ENCODE measurements around the gene AHNAK.
"Not testable (repeated sequence)": the region's sequence is repeated elsewhere in the genome, so short reads cannot be mapped to it uniquely, and the experiment has no call there.

Gene AHNAK

DNA sequence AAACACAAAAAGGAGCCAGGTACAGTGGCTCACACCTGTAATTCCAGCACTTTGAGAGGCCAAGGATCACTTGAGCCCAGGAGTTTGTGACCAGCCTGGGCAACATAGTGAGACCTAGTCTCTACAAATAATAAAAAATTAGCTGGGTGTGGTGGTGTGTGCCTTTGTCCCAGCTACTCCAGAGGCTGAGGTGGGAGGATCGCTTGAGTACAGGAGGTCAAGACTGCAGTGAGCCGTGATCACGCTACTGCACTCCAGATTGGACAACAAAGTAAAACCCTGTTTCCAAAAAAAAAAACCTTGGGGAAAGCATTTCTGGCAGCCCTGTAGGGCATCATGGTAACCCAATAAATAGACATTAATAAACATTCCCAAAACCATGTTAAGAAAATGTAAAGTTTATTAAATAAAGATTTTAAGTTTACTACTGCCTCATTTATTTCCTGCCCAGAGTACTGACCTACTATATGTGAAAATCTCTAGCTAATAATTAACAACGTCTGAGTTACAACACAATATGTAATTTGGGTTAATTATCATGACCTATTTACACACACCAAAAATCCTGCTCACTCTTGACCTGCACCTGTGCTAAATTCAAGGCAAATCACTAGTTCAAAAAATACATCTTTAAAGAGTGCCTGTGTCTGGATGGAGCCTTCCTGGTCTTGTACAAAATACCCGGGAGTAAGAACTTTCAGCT is 18.6 kb upstream of the AHNAK start:
- H3K4me3 ChIP-seq (ENCODE audit: insufficient read depth, low read length, poor library complexity, severe bottlenecking): no peak overlapping the region
- H3K4me2 ChIP-seq (ENCODE audit: low read depth, low read length, poor library complexity, severe bottlenecking): no peak overlapping the region
- peaks cover 12% of the 10 kb centered on the region; the same call in 1 of the 2 replicates for H4K20me1 ChIP-seq (ENCODE audit: low read depth, low read length)
- no peak overlapping the region for H3K9ac ChIP-seq (ENCODE audit: low read length)
- H3K27ac ChIP-seq (ENCODE audit: low read depth, low read length): no peak overlapping the region
- no peaks in the 10 kb centered on the region for H3K27me3 ChIP-seq (ENCODE audit: low read length)
- H3K9me2 ChIP-seq (replicated peaks; ENCODE audit: insufficient read depth, low read length): no peaks in the 10 kb centered on the region
- H3K9me3 ChIP-seq (ENCODE audit: insufficient read depth, low read length): no peaks in the 10 kb centered on the region
- peaks cover 4% of the 10 kb centered on the region; the same call in 1 of the 2 replicates for H3F3A ChIP-seq (ENCODE audit: insufficient read depth)
- peaks cover 22% of the 10 kb centered on the region; the same call in 1 of the 2 replicates for H3K36me3 ChIP-seq (ENCODE audit: low read length)
- TF ChIP-seq, protein P1, sequence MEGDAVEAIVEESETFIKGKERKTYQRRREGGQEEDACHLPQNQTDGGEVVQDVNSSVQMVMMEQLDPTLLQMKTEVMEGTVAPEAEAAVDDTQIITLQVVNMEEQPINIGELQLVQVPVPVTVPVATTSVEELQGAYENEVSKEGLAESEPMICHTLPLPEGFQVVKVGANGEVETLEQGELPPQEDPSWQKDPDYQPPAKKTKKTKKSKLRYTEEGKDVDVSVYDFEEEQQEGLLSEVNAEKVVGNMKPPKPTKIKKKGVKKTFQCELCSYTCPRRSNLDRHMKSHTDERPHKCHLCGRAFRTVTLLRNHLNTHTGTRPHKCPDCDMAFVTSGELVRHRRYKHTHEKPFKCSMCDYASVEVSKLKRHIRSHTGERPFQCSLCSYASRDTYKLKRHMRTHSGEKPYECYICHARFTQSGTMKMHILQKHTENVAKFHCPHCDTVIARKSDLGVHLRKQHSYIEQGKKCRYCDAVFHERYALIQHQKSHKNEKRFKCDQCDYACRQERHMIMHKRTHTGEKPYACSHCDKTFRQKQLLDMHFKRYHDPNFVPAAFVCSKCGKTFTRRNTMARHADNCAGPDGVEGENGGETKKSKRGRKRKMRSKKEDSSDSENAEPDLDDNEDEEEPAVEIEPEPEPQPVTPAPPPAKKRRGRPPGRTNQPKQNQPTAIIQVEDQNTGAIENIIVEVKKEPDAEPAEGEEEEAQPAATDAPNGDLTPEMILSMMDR (IDR thresholded peaks at IDR 0.05; ENCODE audit: insufficient read depth, low read length, poor library complexity, severe bottlenecking): no peak
- no peak for TF ChIP-seq EZH2phosphoT487 (conservative IDR thresholded peaks at IDR 0.05; ENCODE audit: low read length)
- no peak overlapping the region for H2AFZ ChIP-seq (ENCODE audit: low read depth, low read length, severe bottlenecking)
- peaks cover 35% of the 10 kb centered on the region for H3K79me2 ChIP-seq (ENCODE audit: insufficient read depth, low read length)

DNA sequence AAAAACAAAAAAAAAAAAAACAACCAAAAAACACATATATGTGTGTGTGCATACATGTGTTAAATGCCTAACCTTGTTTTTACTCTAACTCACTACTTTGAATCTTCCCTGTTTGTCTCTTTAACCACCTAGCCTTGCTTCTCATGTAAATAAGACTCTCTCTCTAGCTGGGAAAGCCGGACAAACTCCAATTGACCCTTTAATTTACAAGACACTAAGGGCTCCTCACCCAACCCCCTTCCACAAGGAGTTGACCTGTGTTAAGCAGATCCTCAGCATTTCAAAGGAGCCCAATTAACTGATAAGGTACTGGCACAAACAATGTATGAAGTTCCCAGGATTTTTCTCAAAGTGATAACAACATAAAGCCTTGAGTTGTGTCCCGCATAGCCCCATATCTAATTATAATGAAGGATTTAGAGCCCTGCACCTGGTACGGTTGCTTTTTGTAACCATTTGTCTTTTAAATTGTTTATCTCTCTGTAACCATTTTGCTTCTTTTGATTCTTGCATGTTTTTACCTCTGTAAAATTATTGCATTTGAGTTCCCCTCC is 15.1 kb upstream of the AHNAK start:
- Histone ChIP-seq H3K79me2 (ENCODE audit: insufficient read depth, low read length) (peaks cover 16% of the 10 kb centered on the region; the same call in 1 of the 2 replicates), H3F3A (ENCODE audit: insufficient read depth) (peaks cover 12% of the 10 kb centered on the region), H3K36me3 (ENCODE audit: low read length) (peaks cover 25% of the 10 kb centered on the region; the same call in 1 of the 2 replicates), H4K20me1 (ENCODE audit: low read depth, low read length) (peaks cover 12% of the 10 kb centered on the region; the same call in 1 of the 2 replicates)
- not testable (repeated sequence) for H3K27me3 ChIP-seq (ENCODE audit: low read length); H3K4me2 ChIP-seq (ENCODE audit: low read depth, low read length, poor library complexity, severe bottlenecking); H3K9ac ChIP-seq (ENCODE audit: low read length); H3K9me2 ChIP-seq (replicated peaks; ENCODE audit: insufficient read depth, low read length); H3K4me3 ChIP-seq (ENCODE audit: insufficient read depth, low read length, poor library complexity, severe bottlenecking); H2AFZ ChIP-seq (ENCODE audit: low read depth, low read length, severe bottlenecking); H3K27ac ChIP-seq (ENCODE audit: low read depth, low read length); H3K9me3 ChIP-seq (ENCODE audit: insufficient read depth, low read length)

DNA sequence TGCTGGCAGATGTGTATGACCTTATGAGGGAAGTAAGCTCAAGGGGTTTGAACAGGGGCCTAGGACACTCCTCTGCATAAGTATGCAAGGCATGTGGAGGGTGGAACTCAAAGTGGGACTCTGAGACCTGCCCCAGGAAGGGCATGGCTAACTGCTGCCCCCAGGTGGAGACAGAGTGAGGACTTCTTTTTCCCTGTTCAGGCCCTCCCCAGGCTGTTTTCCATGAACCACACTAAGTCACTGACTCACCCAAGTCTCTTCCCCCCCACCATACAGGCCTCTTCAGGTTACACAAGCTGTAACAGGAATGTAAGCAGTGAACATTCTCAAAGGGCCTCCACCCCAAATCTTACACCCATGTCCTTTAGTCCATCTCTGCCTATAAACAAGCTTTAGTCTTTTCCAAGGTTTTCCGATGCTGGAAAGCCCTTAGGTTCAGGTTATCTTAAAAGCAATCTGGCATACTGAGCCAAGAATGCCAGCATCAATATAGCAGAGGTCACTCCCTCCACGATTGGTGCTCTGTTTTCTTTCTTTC is 14.0 kb upstream of the AHNAK start:
- H3K36me3 ChIP-seq (ENCODE audit: low read length): peaks cover 17% of the 10 kb centered on the region; the same call in 1 of the 2 replicates
- no peak overlapping the region for H3K27ac ChIP-seq (ENCODE audit: low read depth, low read length)
- TF ChIP-seq EZH2phosphoT487 (conservative IDR thresholded peaks at IDR 0.05; ENCODE audit: low read length): no peak
- TF ChIP-seq, protein P1 (IDR thresholded peaks at IDR 0.05; ENCODE audit: insufficient read depth, low read length, poor library complexity, severe bottlenecking): no peak

DNA sequence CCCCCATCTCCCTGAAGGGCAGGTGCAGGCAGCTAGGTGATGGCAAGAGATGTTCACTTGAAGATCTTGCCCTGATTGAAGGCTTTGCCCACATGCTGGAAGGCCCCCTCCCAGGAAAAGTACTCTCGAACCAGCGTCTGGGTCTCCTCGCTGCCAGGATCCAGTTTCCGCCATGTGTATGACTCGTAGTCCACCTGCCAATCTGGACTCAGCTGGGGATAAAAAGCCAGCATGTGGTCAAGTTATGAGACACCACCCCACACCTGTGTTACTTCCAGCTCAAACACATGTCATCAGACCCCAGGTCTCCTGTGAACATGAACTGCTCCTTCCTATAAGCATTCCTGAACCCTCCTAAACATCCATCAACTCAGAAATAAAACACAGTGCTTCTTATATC is 13.0 kb upstream of the AHNAK start:
- H3K4me2 ChIP-seq (ENCODE audit: low read depth, low read length, poor library complexity, severe bottlenecking); H3K4me3 ChIP-seq (ENCODE audit: insufficient read depth, low read length, poor library complexity, severe bottlenecking); H3K9me2 ChIP-seq (replicated peaks; ENCODE audit: insufficient read depth, low read length); H3K27ac ChIP-seq (ENCODE audit: low read depth, low read length); H3K79me2 ChIP-seq (ENCODE audit: insufficient read depth, low read length); H4K20me1 ChIP-seq (ENCODE audit: low read depth, low read length); H3K36me3 ChIP-seq (ENCODE audit: low read length); H3K27me3 ChIP-seq (ENCODE audit: low read length); H3K9me3 ChIP-seq (ENCODE audit: insufficient read depth, low read length); H2AFZ ChIP-seq (ENCODE audit: low read depth, low read length, severe bottlenecking); H3K9ac ChIP-seq (ENCODE audit: low read length): not testable (repeated sequence)
- H3F3A ChIP-seq (ENCODE audit: insufficient read depth): peaks cover 28% of the 10 kb centered on the region

More for the DNA sequence above, 14.0 kb upstream of the AHNAK start:
- no peak overlapping the region for H3K4me2 ChIP-seq (ENCODE audit: low read depth, low read length, poor library complexity, severe bottlenecking)
- peaks cover 7% of the 10 kb centered on the region; the same call in 1 of the 2 replicates for H4K20me1 ChIP-seq (ENCODE audit: low read depth, low read length)
- peaks cover 8% of the 10 kb centered on the region; the same call in 1 of the 2 replicates for H3K79me2 ChIP-seq (ENCODE audit: insufficient read depth, low read length)
- H3K9me3 ChIP-seq (ENCODE audit: insufficient read depth, low read length): no peaks in the 10 kb centered on the region
- no peaks in the 10 kb centered on the region for H3K9me2 ChIP-seq (replicated peaks; ENCODE audit: insufficient read depth, low read length)
- H2AFZ ChIP-seq (ENCODE audit: low read depth, low read length, severe bottlenecking): no peak overlapping the region
- peaks cover 23% of the 10 kb centered on the region for H3F3A ChIP-seq (ENCODE audit: insufficient read depth)
- H3K4me3 ChIP-seq (ENCODE audit: insufficient read depth, low read length, poor library complexity, severe bottlenecking): no peak overlapping the region
- H3K27me3 ChIP-seq (ENCODE audit: low read length): no peaks in the 10 kb centered on the region
- H3K9ac ChIP-seq (ENCODE audit: low read length): no peak overlapping the region
